ENCODE results near the gene CEBPZOS.
"Not testable (repeated sequence)": the region's sequence is repeated elsewhere in the genome, so short reads cannot be mapped to it uniquely, and the experiment has no call there.

CEBPZOS gene

GRCh38 chr2:37191747-37192146, 4.5 kb upstream of the CEBPZOS start:
- DNase-seq = no peak

- no peak for DNase-seq
Measured at GRCh38 chr2:37192551-37192950, 3.7 kb upstream of the CEBPZOS start.

DNA sequence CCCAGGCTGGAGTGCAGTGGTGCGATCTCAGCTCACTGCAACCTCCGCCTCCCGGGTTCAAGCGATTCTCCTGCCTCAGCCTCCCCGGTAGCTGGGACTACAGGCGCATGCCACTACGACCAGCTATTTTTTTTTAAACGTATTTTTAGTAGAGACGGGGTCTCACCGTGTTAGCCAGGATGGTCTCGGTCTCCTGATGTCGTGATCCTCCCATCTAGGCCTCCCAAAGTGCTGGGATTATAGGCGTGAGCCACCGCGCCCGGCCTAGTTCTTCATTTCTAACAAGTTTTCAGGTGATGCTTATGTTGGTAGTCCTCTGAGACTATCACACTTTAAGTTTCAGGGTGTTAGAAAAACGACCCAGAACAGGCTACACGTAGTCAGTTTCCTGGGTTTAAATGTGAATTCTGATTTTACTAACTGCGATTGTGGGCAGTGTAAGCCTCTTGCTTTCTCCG, 405 bp upstream of the CEBPZOS start:
- not testable (repeated sequence) for DNase-seq

GRCh38 chr2:37198681-37199065, 2.4 kb downstream of the CEBPZOS start:
- DNase-seq = no peak

DNA sequence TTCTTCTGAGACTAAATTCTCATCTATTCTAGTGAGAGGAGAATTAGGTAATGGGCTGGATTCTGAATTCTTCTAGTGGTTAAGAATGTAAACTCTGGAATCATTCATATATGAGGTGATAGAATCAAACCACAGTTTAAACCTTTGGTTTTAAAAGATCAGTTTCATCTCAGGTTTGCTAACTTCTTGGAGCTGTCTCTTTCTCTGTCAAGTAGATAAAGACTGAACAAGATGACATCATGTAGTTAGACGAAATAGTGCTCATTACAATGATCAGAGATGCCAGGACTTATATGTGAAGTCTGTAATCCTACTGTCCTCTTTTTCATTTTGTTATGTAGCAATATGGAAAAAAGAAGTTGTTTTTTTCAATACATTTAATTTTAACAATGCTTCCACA, 4.9 kb downstream of the CEBPZOS start:
- DNase-seq = no peak

GRCh38 chr2:37201766-37202165, 5.5 kb downstream of the CEBPZOS start:
- DNase-seq = no peak

- DNase-seq = no peak
Measured at GRCh38 chr2:37203708-37204107, 7.4 kb downstream of the CEBPZOS start.

DNA sequence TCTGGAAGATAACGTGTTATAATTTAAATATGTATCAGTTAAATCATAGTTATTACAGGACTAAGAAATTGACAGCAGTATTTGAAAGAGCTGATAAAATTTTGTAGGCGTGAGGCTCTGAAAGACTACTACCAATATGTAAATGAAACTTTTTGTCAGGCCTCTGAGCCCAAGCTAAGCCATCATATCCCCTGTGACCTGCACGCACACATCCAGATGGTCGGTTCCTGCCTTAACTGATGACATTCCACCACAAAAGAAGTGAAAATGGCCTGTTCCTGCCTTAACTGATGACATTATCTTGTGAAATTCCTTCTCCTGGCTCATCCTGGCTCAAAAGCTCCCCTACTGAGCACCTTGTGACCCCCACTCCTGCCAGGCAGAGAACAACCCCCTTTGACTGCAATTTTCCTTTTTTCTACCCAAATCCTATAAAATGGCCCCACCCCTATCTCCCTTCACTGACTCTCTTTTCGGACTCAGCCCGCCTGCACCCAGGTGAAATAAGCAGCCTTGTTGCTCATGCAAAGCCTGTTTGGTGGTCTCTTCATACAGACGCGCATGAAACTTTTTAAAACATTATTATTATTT, 8.9 kb downstream of the CEBPZOS start:
- not testable (repeated sequence) for DNase-seq

- no peak for DNase-seq
Measured at GRCh38 chr2:37205689-37206341, 9.5 kb downstream of the CEBPZOS start.

- DNase-seq = not testable (repeated sequence)
Measured at GRCh38 chr2:37206760-37207159, 10.5 kb downstream of the CEBPZOS start.

- DNase-seq = no peak
Measured at GRCh38 chr2:37211212-37211611, 14.9 kb downstream of the CEBPZOS start.

GRCh38 chr2:37211939-37212338, 15.6 kb downstream of the CEBPZOS start:
- DNase-seq = no peak

- DNase-seq = no peak
Measured at GRCh38 chr2:37215250-37215649, 19.0 kb downstream of the CEBPZOS start.

DNA sequence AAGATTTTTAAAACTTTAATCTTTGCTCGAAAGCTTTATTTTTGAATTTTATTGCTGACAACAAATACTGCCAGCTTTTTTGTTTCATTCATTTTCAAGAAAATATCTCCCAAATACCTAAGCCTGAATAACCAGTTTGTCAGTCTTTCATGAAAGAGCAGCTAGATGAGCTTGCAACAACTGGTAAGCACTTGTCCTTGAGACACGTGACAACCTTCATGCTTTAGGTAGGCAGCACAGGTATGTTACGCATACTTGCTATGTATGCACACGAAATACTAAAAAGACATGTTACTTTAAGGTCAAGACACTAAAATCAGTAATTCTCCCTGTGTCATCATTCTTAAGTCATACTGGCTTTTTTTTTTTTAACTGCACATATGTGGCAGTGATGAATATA, 22.8 kb downstream of the CEBPZOS start:
- no peak for DNase-seq

- DNase-seq = no peak
Measured at GRCh38 chr2:37223131-37223530, 26.8 kb downstream of the CEBPZOS start.

DNA sequence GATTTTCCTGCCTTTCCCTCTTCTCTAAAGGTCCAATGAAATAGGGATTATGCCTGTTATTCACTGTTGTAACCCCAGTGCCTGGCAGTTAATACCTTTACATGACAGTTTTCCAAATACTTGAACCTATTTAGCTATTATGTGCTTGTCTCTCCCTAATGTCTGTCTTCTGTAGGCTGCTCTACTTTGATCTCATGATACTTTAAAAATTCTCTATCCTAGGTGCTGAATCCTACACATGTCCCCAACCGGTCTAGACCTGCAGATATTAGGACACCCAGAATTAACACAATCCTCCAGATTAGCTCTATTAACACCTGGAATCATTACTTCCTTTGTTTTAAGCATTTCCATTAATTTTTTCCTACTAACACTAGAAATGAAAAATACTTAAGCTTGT, 27.8 kb downstream of the CEBPZOS start:
- DNase-seq = no peak

DNA sequence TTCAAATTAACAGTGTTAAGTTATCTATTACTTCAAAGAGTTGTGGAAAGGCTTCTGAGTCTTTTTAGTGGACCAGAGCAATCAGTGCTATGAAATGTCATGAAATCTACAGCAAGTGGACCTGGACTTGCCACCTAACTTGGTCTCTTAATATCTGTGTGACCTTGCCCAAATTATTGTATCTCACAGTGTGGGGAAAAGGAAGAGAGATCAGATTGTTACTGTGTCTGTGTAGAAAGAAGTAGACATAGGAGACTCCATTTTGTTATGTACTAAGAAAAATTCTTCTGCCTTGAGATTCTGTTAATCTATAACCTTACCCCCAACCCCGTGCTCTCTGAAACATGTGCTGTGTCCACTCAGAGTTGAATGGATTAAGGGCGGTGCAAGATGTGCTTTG, 28.8 kb downstream of the CEBPZOS start:
- not testable (repeated sequence) for DNase-seq

- DNase-seq = no peak
Measured at GRCh38 chr2:37226863-37227262, 30.6 kb downstream of the CEBPZOS start.

DNA sequence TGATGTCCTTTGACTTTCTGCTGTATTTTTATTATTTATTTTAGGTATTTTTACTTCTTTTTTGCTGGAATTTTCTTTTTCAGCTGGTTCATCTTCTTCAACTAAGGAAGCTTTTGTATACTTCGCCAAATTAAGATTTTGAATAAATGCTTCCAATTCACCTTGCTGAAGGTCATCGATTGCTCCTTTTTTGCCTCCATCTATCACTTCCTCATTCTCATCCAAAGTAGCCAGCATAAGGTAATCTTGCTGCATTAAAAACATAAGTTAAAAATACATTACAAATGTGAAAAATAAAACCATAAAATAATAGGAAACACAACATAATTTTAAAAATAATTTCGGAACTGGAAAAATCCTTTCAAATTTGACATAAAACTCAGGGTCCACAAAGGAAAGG, 32.5 kb downstream of the CEBPZOS start:
- DNase-seq = no peak

DNA sequence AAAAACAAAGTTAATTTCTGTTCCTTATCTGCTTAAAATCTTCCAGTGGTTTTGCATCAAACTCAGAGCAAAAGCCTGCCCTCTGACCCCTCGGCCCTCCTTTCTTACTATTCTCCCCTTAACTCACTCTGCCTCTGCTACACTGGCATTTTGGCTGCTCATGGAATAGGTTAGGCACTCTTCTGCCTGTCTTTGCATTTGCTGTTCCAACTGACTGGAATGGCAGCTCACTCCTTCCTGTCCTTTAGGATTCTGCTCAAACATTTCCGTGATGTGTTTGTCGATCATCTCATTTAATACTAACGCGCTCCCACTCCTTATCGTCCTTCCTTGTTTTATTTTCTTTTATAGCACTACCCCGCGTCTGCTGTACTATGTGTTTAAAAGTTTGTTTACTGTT, 34.3 kb downstream of the CEBPZOS start:
- no peak for DNase-seq

DNA sequence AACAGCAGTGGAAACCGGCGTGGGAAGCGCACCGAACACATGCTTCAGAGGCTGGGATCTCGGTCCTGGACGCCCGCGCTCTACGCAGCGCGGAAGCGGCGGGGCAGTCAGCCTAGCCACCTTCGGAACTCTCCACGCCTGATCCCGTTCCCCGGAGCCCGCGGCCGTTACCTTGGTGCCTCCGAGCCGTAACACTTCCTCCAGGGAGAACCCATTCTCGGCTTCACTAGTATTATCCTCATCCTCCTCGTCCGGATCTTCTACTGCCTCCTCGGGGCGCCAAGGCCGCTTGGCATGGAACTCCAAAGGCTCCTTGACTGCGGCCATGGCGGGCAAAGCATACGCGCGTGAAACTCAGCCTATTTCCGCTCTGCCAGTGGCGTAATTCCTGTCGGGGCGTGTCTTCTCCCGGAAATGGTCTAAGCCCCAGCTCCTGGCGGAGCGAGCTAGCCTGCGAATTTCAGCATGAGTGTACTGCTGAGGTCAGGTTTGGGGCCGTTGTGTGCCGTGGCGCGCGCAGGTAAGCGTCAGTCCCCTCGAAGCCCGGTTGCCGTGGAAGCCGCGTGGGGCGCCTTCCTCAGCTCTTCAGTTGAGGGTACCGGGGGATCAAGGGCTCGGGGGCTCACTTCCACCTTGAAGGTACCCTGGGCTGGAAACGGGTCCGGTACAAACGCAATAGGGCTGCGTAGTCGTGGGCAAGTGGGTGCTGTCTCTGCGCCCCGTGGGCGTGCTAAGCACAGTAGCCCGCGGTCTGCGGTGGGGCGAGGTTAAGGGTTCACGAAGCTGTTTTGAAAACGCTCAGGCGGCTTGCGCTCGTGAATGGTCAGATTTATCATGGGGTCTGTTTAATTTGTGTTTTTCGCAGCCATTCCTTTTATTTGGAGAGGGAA, 35.2 kb downstream of the CEBPZOS start, which contains the start of the genes CEBPZ and NDUFAF7:
TSS of gene CEBPZ (minus strand) at position 356 of the 890 bp plus-strand sequence. CDS start at position 327, 29 bp downstream.
TSS of gene NDUFAF7 (plus strand) at position 418 of the 890 bp plus-strand sequence. CDS start at position 466, 48 bp downstream.
- DNase-seq = peak; percentile 84

DNA sequence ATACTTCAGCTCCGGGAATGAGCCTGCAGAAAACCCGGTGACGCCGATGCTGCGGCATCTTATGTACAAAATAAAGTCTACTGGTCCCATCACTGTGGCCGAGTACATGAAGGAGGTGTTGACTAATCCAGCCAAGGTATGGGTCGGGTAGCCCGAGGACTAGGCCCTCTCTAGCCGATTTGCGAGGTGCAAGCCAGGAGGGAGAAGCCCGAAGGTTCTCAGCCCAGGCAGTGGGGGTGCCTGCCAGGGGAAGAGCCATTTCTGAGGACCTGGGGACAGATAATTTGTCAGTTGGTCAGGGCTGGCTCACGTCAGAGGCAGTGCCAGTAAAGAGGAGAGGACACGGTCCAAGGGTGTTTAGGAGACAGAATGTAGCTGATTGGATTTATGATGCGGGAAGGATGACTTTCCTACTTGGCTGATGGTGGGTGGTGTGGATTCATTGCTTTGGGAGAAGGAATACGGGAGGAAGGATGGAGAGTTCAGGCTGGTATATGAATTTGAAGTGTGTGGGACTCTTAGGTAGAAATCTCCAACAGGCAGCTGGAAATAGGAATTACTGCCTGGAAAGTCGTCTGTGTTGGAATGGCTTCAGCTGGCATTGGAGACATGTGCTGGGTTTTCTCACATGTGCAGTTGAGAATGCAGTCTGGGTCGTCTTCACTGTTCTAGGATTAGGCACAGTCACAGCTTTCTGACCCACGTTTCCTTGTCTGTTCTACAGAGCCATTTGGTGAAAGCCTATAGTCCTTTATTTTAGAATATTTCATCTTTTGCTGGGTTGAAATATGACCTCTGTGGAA, 36.0 kb downstream of the CEBPZOS start:
- DNase-seq = no peak

GRCh38 chr2:37243435-37243834, 47.1 kb downstream of the CEBPZOS start:
- DNase-seq = no peak

All from NCI-H2029 treated with DMSO at 0.1 percent for 48 hours (cell line).